Stromal cell of bone marrow (primary cell): ENCODE measurements around the gene LIMS1.
"Not testable (repeated sequence)": the region's sequence is repeated elsewhere in the genome, so short reads cannot be mapped to it uniquely, and the experiment has no call there.

Experiments
- DNase-seq: peaks from one replicate; pipeline ENCODE4 v3.0.0-alpha.2; 2012; ENCODE audit warnings: low read depth

The LIMS1 gene

DNA sequence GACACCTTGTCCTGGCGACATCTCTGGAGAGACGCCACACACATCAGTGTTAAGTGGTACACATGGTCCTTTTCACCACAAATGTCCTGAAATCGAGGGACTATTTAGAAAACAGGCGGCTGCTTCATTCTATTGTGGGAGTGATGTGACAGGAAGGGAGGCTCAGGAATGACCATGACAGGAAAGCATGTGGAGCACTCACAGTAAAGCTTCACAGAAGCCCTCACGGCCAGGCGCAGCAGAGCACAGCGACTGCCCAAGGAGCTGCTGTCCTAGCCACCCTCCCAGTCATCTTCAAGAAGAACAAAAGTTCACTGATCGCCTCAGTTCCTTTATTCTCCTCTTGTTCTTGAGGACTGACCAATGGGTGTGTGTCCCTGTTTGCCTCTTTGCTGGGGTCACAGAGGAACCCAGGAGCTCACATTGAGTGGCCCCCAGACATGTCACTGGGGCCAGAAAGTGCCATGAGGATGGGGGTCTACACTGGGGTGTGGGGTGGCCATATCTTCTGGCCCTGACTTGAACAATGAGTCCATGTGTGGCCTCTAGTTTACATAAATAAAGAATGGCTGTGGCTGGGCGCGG, 100.4 kb downstream of the LIMS1 start:
- DNase-seq = no peak

GRCh38 chr2:108635630-108636354, 101.5 kb downstream of the LIMS1 start:
- DNase-seq = no peak

GRCh38 chr2:108637304-108637669, 103.0 kb downstream of the LIMS1 start:
- DNase-seq = peak; percentile 85

DNA sequence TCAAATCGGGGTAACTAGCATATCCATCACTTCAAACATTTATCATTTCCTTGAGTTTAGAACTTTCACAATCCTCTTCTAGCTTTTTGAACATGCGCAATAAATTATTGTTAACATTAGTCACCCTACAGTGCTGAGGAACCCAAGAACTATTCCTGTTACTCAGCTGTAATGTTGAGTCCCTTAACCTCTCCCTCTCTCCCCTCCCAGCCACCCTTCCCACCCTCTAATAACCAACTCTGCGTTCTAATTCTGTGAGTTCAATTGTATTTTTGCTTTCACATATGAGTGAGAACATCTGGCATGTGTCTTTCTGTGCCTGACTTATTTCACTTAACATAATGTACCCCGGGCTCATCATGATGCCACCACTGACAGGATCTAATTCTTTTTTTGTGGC, 106.5 kb downstream of the LIMS1 start:
- DNase-seq = peak; percentile 80

GRCh38 chr2:108641756-108642155, 107.5 kb downstream of the LIMS1 start:
- DNase-seq = no peak

DNA sequence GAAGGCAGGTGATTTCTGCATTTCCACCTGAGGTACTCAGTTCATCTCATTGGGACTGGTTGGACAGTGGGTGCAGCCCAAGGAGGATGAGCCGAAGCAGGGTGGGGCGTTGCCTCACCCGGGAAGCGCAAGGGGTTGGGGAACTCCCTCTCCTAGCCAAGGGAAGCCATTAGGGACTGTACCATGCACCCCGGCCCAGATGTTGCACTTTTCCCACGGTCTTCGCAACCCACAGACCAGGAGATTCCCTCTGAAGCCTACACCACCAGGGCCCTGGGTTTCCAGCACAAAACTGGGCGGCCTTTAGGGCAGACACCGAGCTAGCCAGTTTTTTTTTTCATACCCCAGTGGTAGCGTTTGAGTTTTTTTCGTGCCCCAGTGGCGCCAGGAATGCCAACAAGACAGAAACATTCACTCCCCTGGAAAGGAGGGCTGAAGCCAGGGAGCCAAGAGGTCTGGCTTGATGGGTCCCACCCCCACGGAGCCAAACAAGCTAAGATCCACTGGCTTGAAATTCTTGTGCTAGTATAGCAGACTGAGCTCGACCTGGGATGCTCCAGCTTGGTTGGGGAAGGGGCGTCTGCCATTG, 109.1 kb downstream of the LIMS1 start:
- DNase-seq = no peak

DNA sequence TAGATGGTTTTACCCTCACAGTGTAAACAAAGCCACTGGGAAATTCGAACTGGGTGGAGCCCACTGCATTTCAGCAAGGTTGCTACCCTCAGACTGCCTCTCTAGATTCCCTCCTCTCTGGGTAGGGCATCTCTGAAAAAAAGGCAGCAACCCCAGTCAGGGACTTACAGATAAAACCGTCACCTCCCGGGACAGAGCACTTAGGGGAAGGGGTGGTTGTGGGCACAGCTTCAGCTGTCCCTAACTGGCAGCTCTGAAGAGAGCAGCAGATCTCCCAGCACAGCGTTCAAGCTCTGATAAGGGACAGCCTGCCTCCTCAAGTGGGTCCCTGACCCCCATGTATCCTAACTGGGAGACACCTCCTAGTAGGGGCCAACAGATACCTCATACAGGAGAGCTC, 109.6 kb downstream of the LIMS1 start:
- DNase-seq = not testable (repeated sequence)

DNA sequence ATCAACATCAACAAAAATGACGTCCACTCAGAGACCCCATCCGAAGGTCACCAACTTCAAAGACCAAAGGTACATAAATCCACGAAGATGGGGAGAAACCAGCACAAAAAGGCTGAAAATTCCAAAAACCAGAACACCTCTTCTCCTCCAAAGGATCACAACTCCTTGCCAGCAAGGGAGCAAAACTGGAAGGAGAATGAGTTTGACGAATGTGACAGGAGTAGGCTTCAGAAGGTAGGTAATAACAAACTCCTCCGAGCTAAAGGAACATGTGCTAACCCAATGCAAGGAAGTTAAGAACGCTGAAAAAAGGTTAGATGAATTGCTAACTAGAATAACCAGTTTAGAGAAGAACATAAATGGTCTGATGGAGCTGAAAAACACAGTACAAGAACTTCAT, 110.2 kb downstream of the LIMS1 start:
- not testable (repeated sequence) for DNase-seq

DNA sequence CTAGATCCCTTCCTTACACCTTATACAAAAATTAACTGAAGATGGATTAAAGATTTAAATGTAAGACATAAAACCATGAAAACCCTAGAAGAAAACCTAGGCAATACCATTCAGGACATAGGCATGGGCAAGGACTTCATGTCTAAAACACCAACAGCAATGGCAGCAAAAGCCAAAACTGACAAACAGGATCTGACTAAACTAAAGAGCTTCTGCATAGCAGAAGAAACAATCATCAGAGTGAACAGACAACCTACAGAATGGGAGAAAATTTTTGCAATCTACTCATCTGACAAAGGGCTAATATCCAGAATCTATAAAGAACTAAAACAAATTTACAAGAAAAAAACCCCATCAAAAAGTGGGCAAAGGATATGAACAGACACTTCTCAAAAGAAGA, 114.5 kb downstream of the LIMS1 start:
- DNase-seq = not testable (repeated sequence)

GRCh38 chr2:108650465-108650864, 116.2 kb downstream of the LIMS1 start:
- DNase-seq = not testable (repeated sequence)

GRCh38 chr2:108651468-108651867, 117.2 kb downstream of the LIMS1 start:
- DNase-seq = not testable (repeated sequence)

GRCh38 chr2:108652187-108652931, 118.1 kb downstream of the LIMS1 start:
- DNase-seq = peak; percentile 62

- not testable (repeated sequence) for DNase-seq
Measured at GRCh38 chr2:108653425-108653824, 119.2 kb downstream of the LIMS1 start.

DNA sequence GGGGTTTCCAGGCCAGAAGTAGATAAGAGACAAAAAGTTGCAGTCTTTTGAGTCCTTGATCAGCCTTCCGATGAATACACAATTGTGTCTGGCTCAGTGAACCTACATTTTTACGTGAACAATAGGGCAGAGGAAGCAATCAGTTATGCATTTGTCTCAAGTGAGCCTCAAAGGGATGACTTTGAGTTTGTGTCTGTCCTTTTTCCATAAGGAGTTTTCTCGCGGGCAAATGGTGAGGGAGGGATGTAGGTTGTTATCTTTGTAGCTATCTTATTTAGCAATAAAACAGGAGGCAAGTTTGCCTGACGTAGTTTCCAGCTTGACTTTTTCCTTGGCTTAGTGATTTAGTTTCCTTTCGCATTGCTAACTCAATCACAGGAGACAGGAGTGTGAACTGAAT, 119.6 kb downstream of the LIMS1 start:
- DNase-seq = not testable (repeated sequence)

GRCh38 chr2:108654521-108655125, 120.4 kb downstream of the LIMS1 start:
- DNase-seq = peak; percentile 51

DNA sequence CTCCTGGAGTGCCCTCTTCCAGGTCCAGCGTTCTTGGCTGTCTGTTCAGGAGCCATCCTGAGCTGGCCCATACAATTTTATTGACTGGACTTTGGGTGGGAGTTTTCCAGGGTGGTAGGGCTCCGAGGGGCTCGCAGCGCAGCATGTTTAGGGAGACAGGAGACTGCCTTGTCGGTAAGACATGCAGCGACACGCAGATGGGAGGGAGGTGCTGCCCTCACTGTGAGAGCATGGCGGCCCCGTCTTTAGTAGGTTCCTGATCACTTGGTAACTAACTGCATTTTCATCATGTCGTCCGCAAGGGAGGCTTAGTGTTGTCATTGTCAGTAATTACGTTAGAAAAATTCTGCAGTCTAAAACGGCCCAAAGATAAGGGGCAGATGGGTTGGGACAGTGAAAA, 121.0 kb downstream of the LIMS1 start:
- DNase-seq = not testable (repeated sequence)

DNA sequence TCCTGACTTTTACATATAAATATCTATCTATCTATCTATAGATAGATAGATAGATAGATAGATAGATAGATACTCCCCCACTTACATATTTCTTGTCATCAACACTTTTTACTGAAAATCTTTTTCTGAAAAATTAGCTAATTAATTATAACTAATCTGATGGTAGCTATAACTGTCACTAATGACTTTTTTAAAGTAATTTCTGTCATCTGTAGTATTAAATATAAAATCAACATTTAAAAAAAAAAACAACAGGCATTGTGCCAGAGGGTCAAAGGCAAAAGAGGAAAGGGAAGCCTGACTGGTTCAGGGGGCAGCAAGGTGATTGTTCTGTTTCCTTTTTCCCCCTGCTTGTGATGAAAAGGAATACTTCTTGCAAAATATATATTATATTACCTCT, 122.0 kb downstream of the LIMS1 start:
- DNase-seq = not testable (repeated sequence)

GRCh38 chr2:108657517-108657916, 123.2 kb downstream of the LIMS1 start:
- DNase-seq = not testable (repeated sequence)

DNA sequence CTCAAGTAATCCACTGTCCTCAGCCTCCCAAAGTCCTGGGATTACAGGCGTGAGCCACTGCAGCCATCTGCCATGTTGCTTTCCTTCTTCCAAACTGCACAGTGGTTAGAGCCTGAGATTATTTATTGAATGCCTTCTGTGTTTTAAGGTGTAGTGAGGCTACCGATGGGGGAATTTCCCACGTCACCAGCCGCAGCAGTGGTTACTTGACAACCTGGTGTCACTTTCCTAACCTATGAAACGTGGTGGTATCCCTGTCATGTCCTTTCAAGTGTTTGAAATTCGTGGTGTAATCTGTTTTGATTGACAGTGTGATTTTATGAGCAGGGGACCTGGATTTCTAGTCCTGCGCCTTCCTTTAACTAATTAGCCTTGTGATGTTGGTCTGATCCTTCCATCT, 124.3 kb downstream of the LIMS1 start:
- not testable (repeated sequence) for DNase-seq

- DNase-seq = not testable (repeated sequence)
Measured at GRCh38 chr2:108661493-108661892, 127.2 kb downstream of the LIMS1 start.

- DNase-seq = peak; percentile 70
Measured at GRCh38 chr2:108662207-108662612, 127.9 kb downstream of the LIMS1 start.

DNA sequence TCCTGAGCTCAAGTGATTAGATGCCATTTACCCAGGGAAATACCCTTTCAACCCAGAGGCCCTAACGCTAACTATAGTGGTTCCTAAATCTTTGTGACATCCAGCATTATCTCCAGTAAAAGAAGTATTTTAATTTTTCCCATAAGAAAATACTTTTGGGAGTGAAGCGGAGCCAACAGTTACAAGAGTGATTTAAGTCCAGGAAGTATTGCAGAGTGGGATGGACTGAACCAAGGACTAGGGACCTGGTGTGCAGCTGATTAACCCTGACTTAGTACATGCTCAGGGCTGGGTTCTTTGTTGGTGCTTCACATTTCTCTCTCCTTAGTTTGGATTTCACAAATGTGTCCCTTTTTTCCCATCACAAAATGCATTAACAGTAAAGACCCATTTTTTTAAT, 129.1 kb downstream of the LIMS1 start:
- DNase-seq = not testable (repeated sequence)
